Tibial nerve (tissue), 4 donors: Measurements from ENCODE around the gene GCNT2. TPM values are rescaled to one million over a fixed set of nuclear protein-coding genes. Genes with fewer than 3 reads are reported as not detected.

Source experiments
- DNase-seq, 2 donors: peaks; one replicate each; pipeline ENCODE4 v3.0.0-alpha.2; 2019; ENCODE audit warnings: low spot score in 2 of 2
- H3K27ac ChIP-seq, 4 donors: fragments of 200-600 bp; sonication (generic) in 3 of 4; one replicate each; pipeline ENCODE4 v1.5.1; 2017 to 2019; ENCODE audit warnings: mild to moderate bottlenecking in 1 of 4
- H3K27me3 ChIP-seq, 2 donors: fragments of 200-600 bp; sonication (generic) in 1 of 2; one replicate each; pipeline versions ENCODE4 v1.5.1 to v1.6.0; 2017 to 2019
- H3K36me3 ChIP-seq, 3 donors: fragments of 200-600 bp; sonication (generic); one replicate each; pipeline ENCODE4 v1.5.1; 2018 to 2019
- H3K4me1 ChIP-seq, 4 donors: fragments of 200-600 bp; sonication (generic) in 3 of 4; one replicate each; pipeline ENCODE4 v1.5.1; 2017 to 2019
- H3K4me3 ChIP-seq, 4 donors: fragments of 200-600 bp; sonication (generic) in 3 of 4; one replicate each; pipeline ENCODE4 v1.5.1; 2017 to 2019; ENCODE audit warnings: mild to moderate bottlenecking in 1 of 4, moderate library complexity in 1 of 4
- H3K9me3 ChIP-seq, 4 donors: fragments of 200-600 bp; sonication (generic) in 3 of 4; one replicate each; pipeline ENCODE4 v1.5.1; 2017 to 2019
- EP300 ChIP-seq, 2 donors: sonication (generic); formaldehyde crosslinking; IDR thresholded peaks; one replicate each; pipeline ENCODE4 v1.6.1; 2017; ENCODE audit warnings: antibody characterized with exemption in 2 of 2, mild to moderate bottlenecking in 1 of 2
- POLR2A ChIP-seq, 2 donors: fragments of 450-650 bp; IDR thresholded peaks; one replicate each; pipeline ENCODE4 v1.6.1; 2017; ENCODE audit warnings: antibody characterized with exemption in 2 of 2, mild to moderate bottlenecking in 2 of 2, moderate library complexity in 2 of 2
- WGBS, 2 donors: methylation state at CpG; one replicate each; pipeline ENCODE4 v1.1.5; 2018; 5-methylcytosine and 5-hydroxymethylcytosine counted together
- total RNA-seq, 4 donors: library from RNA; depleted of rRNA; stranded (reverse); fragments of >200 nt; gene quantifications; one replicate each; pipeline ENCODE4 v1.1.0, GENCODE V29; 2016
- TF ChIP-seq, protein P1 (sequence below), 5 experiments: fragments of 200-600 bp in 3 of 5; fragments of 450-650 bp in 2 of 5; sonication (generic) in 3 of 5; IDR thresholded peaks; one replicate each; pipeline ENCODE4 v1.5.1; 2016 to 2019; ENCODE audit warnings: antibody characterized with exemption in 5 of 5, mild to moderate bottlenecking in 3 of 5, moderate library complexity in 2 of 5

The GCNT2 gene
- total RNA-seq, 4 donors from 2014 or later, result 0.78 to 3.5 (median 2.5) TPM

- WGBS, 2 donors, result 89 to 97% methylated on average over 1 of the region's 1 CpG
- no peak overlapping the region for H3K4me3 ChIP-seq
- H3K9me3 ChIP-seq, result no peaks in the 10 kb centered on the region
- no peaks in the 10 kb centered on the region for H3K36me3 ChIP-seq
- no peak overlapping the region for H3K27ac ChIP-seq
- H3K4me1 ChIP-seq, result no peaks in the 10 kb centered on the region
- H3K27me3 ChIP-seq, result no peaks in the 10 kb centered on the region
- no peak for TF ChIP-seq EP300 (IDR thresholded peaks at IDR 0.05)
- TF ChIP-seq, protein P1, sequence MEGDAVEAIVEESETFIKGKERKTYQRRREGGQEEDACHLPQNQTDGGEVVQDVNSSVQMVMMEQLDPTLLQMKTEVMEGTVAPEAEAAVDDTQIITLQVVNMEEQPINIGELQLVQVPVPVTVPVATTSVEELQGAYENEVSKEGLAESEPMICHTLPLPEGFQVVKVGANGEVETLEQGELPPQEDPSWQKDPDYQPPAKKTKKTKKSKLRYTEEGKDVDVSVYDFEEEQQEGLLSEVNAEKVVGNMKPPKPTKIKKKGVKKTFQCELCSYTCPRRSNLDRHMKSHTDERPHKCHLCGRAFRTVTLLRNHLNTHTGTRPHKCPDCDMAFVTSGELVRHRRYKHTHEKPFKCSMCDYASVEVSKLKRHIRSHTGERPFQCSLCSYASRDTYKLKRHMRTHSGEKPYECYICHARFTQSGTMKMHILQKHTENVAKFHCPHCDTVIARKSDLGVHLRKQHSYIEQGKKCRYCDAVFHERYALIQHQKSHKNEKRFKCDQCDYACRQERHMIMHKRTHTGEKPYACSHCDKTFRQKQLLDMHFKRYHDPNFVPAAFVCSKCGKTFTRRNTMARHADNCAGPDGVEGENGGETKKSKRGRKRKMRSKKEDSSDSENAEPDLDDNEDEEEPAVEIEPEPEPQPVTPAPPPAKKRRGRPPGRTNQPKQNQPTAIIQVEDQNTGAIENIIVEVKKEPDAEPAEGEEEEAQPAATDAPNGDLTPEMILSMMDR (IDR thresholded peaks at IDR 0.05), result no peak
- TF ChIP-seq POLR2A (IDR thresholded peaks at IDR 0.05), result no peak
- no peak for DNase-seq
Measured at GRCh38 chr6:10627800-10628199, 106.6 kb downstream of the GCNT2 start.

- Histone ChIP-seq H3K36me3 (no peaks in the 10 kb centered on the region), H3K4me3 (no peak overlapping the region), H3K9me3 (no peaks in the 10 kb centered on the region), H3K4me1 (no peaks in the 10 kb centered on the region), H3K27ac (no peak overlapping the region), H3K27me3 (no peaks in the 10 kb centered on the region)
- TF ChIP-seq, protein P1 (IDR thresholded peaks at IDR 0.05), result no peak
- TF ChIP-seq POLR2A (IDR thresholded peaks at IDR 0.05), result no peak
- no peak for TF ChIP-seq EP300 (IDR thresholded peaks at IDR 0.05)
- no peak for DNase-seq
- 100% methylated on average over 1 of the region's 1 CpG for WGBS, 2 donors
Measured at GRCh38 chr6:10630178-10630577, 109.0 kb downstream of the GCNT2 start.

DNA sequence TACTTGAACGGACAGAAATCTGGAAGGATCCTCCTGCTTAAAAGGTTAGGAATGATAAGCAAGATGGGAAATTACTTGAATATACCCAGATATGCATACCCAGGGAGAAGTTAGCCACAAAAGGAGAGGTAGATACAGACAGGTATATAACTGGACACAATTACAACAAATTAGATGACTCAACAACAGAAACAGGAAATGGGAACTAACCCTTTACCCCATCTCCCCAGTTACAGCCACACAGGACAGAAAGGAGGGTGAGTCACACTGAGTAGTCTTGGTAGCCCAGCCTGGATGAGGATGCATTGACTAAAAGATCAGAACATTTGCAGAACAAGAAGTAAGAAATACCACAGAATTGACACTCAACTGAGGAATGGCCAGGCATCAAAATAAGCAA, 112.1 kb downstream of the GCNT2 start:
- Histone ChIP-seq H3K4me3 (no peak overlapping the region), H3K4me1 (no peaks in the 10 kb centered on the region), H3K27ac (no peak overlapping the region), H3K36me3 (no peaks in the 10 kb centered on the region), H3K9me3 (peaks cover 0 to 4% (median 0%) of the 10 kb centered on the region in 4 donors), H3K27me3 (no peaks in the 10 kb centered on the region)
- WGBS, 2 donors, result 81 to 88% methylated on average over 1 of the region's 1 CpG
- DNase-seq, result no peak
- TF ChIP-seq, protein P1 (IDR thresholded peaks at IDR 0.05), result no peak
- no peak for TF ChIP-seq POLR2A (IDR thresholded peaks at IDR 0.05)
- TF ChIP-seq EP300 (IDR thresholded peaks at IDR 0.05), result no peak

DNA sequence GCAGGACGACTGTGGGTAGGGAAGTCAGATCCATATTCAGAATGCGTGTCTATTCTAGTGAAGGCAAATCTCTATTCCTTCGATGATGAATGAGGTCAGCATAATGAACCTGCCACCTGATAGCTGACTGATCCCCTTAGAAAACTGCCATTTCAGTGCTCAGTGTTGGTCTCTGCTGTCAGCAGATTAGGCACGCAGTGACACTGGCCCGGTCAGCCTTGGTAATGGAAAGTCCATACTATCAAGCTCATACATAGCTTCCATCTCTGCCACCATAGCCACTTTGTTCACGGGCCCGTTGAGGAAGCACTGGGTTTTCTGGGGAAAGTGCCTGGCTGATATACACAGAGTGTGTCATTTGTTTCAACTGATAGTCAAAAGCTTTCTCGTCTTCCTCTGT, 119.3 kb downstream of the GCNT2 start:
- H3K27ac ChIP-seq, result no peak overlapping the region
- WGBS, 2 donors, result 92 to 94% methylated on average over 8 of the region's 8 CpGs

DNA sequence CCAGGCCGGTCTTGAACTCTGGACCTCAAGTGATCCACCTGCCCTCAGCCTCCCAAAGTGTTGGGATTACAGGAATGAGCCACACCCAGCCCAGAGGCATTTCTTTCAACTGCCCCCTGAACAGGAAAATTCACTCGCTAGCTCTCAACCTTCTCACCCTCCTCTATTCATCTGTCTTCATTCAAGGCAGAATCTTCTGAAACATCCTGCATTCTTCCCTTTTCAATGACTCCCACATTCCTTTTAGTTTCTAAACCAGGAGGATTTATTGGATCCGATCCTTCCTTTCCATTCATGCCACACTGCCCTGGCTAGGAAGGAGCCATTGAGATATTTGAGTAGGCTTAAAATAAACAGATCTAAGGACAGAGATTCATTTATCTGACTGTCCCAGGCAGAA, 120.4 kb downstream of the GCNT2 start:
- no peak for TF ChIP-seq EP300 (IDR thresholded peaks at IDR 0.05)
- no peak for TF ChIP-seq POLR2A (IDR thresholded peaks at IDR 0.05)
- TF ChIP-seq, protein P1 (IDR thresholded peaks at IDR 0.05), result no peak
- H3K9me3 ChIP-seq, result no peaks in the 10 kb centered on the region
- no peak overlapping the region for H3K27ac ChIP-seq
- H3K27me3 ChIP-seq, result no peaks in the 10 kb centered on the region
- no peak for DNase-seq
- WGBS, 2 donors, result 70 to 78% methylated on average over 3 of the region's 3 CpGs
- no peaks in the 10 kb centered on the region for H3K4me1 ChIP-seq
- H3K4me3 ChIP-seq, result no peak overlapping the region
- no peaks in the 10 kb centered on the region for H3K36me3 ChIP-seq

More for the DNA sequence above, 119.3 kb downstream of the GCNT2 start:
- no peak overlapping the region for H3K4me3 ChIP-seq
- no peak for DNase-seq
- TF ChIP-seq EP300 (IDR thresholded peaks at IDR 0.05) (no peak), POLR2A (IDR thresholded peaks at IDR 0.05) (no peak)
- TF ChIP-seq, protein P1 (IDR thresholded peaks at IDR 0.05), result no peak
- peaks cover 0 to 4% (median 0%) of the 10 kb centered on the region in 4 donors for H3K9me3 ChIP-seq
- no peaks in the 10 kb centered on the region for H3K27me3 ChIP-seq
- H3K36me3 ChIP-seq, result no peaks in the 10 kb centered on the region
- H3K4me1 ChIP-seq, result no peaks in the 10 kb centered on the region
